K562 (cell line): ENCODE measurements around the gene RAB3GAP2. TPM values are rescaled to one million over a fixed set of nuclear protein-coding genes. Genes with fewer than 3 reads are reported as not detected.

Experiments
- ATAC-seq: fragments of 200-7000 bp; cut with Tn5 transposase; 3 replicates; pipeline ENCODE4 v1.9.1; 2020; ENCODE audit warnings: moderate library complexity
- BruUV-seq: library from RNA; stranded (reverse); fragments of 400-500 nt; replicated peaks from 2 replicates; lab custom pipeline; 2021; lab: Mats Ljungman, UMichigan
- CTCF ChIA-PET: fragments of 300-600 bp; formaldehyde crosslinking; extraction: SDS; loops from one replicate; lab custom pipeline; 2021; ENCODE audit warnings: low intra/inter-chr PET ratio; lab: Yijun Ruan, JAX
- POLR2A ChIA-PET: fragments of 300-600, 350-650 bp; sonication (Branson Sonifier 250); formaldehyde crosslinking; extraction: SDS; loops from one replicate; lab custom pipeline; 2021; ENCODE audit warnings: antibody characterized with exemption, inconsistent platforms; lab: Yijun Ruan, JAX
- DNase-seq, 4 experiments: peaks; one replicate each; pipeline versions ENCODE4 v3.0.0 to v3.0.0-alpha.2; 2011 to 2018; ENCODE audit warnings: low spot score in 3 of 4, mixed read lengths in 3 of 4; ENCODE audit errors: extremely low read depth in 1 of 4
- FAIRE-seq: peaks from 2 replicates; lab custom pipeline; 2011; peaks lifted over from hg19 to GRCh38; lab: Jason Lieb, UNC
- H2AFZ ChIP-seq: 2 replicates; pipeline ENCODE4 v1.6.0; 2011; ENCODE audit warnings: low read depth, low read length, control low read depth, inconsistent platforms
- H3K27ac ChIP-seq: fragments of 200-600 bp; 3 replicates; pipeline ENCODE4 v1.8.0; 2011; ENCODE audit warnings: low read depth, mild to moderate bottlenecking, control low read depth, inconsistent platforms, low read length, moderate library complexity, mixed read lengths; ENCODE audit errors: extremely low read depth
- H3K27me3 ChIP-seq, 2 experiments: fragments of 300-600 bp in 1 of 2; 2 replicates in 1 of 2; 3 replicates in 1 of 2; pipeline versions ENCODE4 v1.6.0 to v1.8.0; 2011; ENCODE audit warnings: inconsistent platforms in 2 of 2, low read length in 2 of 2, mild to moderate bottlenecking in 1 of 2, mixed read lengths in 1 of 2, moderate library complexity in 1 of 2; ENCODE audit not compliant: control insufficient read depth in 2 of 2, insufficient read depth in 2 of 2
- H3K36me3 ChIP-seq: fragments of 300-600 bp; 3 replicates; pipeline ENCODE4 v1.8.0; 2011; ENCODE audit warnings: mild to moderate bottlenecking, low read length, inconsistent platforms; ENCODE audit not compliant: control insufficient read depth, insufficient read depth
- H3K4me1 ChIP-seq, 2 experiments: fragments of 200-600 bp in 1 of 2; replicated peaks in 1 of 2; 2 replicates in 1 of 2; 3 replicates in 1 of 2; pipeline versions ENCODE4 v1.5.1 to v1.8.0; 2011; ENCODE audit warnings: inconsistent platforms in 2 of 2, low read length in 2 of 2, mild to moderate bottlenecking in 1 of 2, mixed read lengths in 1 of 2, moderate library complexity in 1 of 2; ENCODE audit not compliant: control insufficient read depth in 2 of 2, insufficient read depth in 2 of 2
- H3K4me2 ChIP-seq: 2 replicates; pipeline ENCODE4 v1.6.1; 2011; ENCODE audit warnings: low read length, control low read depth, inconsistent platforms, mixed read lengths; ENCODE audit not compliant: insufficient read depth
- H3K4me3 ChIP-seq: fragments of 200-600 bp; sonication (generic), shearing (Covaris generic); 2 replicates; pipeline ENCODE4 v1.5.1; 2016; ENCODE audit warnings: control low read depth, inconsistent platforms
- H3K79me2 ChIP-seq: fragments of 200-600 bp; 3 replicates; pipeline ENCODE4 v1.8.0; 2011; ENCODE audit warnings: low read length, inconsistent platforms; ENCODE audit not compliant: control insufficient read depth, insufficient read depth
- H3K9ac ChIP-seq, 2 experiments: 2 replicates each; pipeline versions ENCODE4 v1.6.0 to v1.6.1; 2011; ENCODE audit warnings: low read depth in 2 of 2, low read length in 2 of 2, control low read depth in 1 of 2, inconsistent platforms in 1 of 2, mild to moderate bottlenecking in 1 of 2, mixed read lengths in 1 of 2; ENCODE audit not compliant: insufficient read depth in 1 of 2
- H3K9me1 ChIP-seq: one replicate; pipeline ENCODE4 v1.6.0; 2011; ENCODE audit warnings: inconsistent platforms, mild to moderate bottlenecking, low read length, moderate library complexity; ENCODE audit not compliant: control insufficient read depth, insufficient read depth
- H3K9me3 ChIP-seq: replicated peaks from 2 replicates; pipeline ENCODE4 v1.5.1; 2011; ENCODE audit warnings: low read depth, low read length, inconsistent platforms; ENCODE audit not compliant: control insufficient read depth, insufficient read depth
- H4K20me1 ChIP-seq: replicated peaks from 2 replicates; pipeline ENCODE4 v1.6.1; 2011; ENCODE audit warnings: low read length, inconsistent platforms, mixed read lengths; ENCODE audit not compliant: control insufficient read depth, insufficient read depth
- BRCA1 ChIP-seq, 2 experiments: fragments of 450-650 bp in 1 of 2; sonication (generic) in 1 of 2; formaldehyde crosslinking in 1 of 2; IDR thresholded peaks; 2 replicates each; pipeline versions ENCODE4 v1.5.0 to v1.6.1; 2017 to 2020; ENCODE audit warnings: mild to moderate bottlenecking in 1 of 2, missing genetic modification reagents in 1 of 2
- CBFA2T3 ChIP-seq: fragments of 450-650 bp; IDR thresholded peaks from 2 replicates; pipeline ENCODE4 v1.6.1; 2017
- HDAC2 ChIP-seq: fragments of 450-650 bp; IDR thresholded peaks from 2 replicates; pipeline ENCODE4 v1.6.1; 2016; ENCODE audit warnings: mild to moderate bottlenecking
- HEY1 ChIP-seq: fragments of 250-450 bp; sonication (Bioruptor Pico); IDR thresholded peaks from 2 replicates; pipeline ENCODE4 v1.5.0; 2020; ENCODE audit warnings: mild to moderate bottlenecking, moderate library complexity, borderline replicate concordance
- HMGN3 ChIP-seq: IDR thresholded peaks from 2 replicates; pipeline ENCODE4 v1.6.1; 2011; ENCODE audit warnings: borderline replicate concordance, low read depth, mild to moderate bottlenecking, mixed read lengths, low read length; ENCODE audit not compliant: insufficient read length; ENCODE audit errors: extremely low read depth
- MYNN ChIP-seq, 2 experiments: sonication (generic); formaldehyde crosslinking in 1 of 2; IDR thresholded peaks; 2 replicates each; pipeline versions ENCODE4 v1.5.0 to v1.6.1; 2016 to 2020; ENCODE audit warnings: antibody characterized with exemption in 1 of 2, missing genetic modification reagents in 1 of 2
- NRF1 ChIP-seq, 2 experiments: fragments of 450-650 bp; IDR thresholded peaks in 1 of 2; conservative IDR thresholded peaks in 1 of 2; 2 replicates each; pipeline ENCODE4 v1.6.1; 2014; ENCODE audit warnings: mild to moderate bottlenecking in 2 of 2
- PHF20 ChIP-seq: fragments of 450-650 bp; IDR thresholded peaks from 2 replicates; pipeline ENCODE4 v1.6.1; 2018; ENCODE audit not compliant: partially characterized antibody
- TFAP4 ChIP-seq: sonication (generic); formaldehyde crosslinking; IDR thresholded peaks from 2 replicates; pipeline ENCODE4 v1.8.0; 2022; ENCODE audit warnings: missing genetic modification reagents, mild to moderate bottlenecking, moderate library complexity, borderline replicate concordance
- YY1 ChIP-seq, 3 experiments: IDR thresholded peaks; 2 replicates each; pipeline ENCODE4 v1.6.1; 2011; ENCODE audit warnings: low read length in 2 of 3, mild to moderate bottlenecking in 2 of 3, moderate library complexity in 2 of 3, borderline replicate concordance in 1 of 3, control low read depth in 1 of 3, low read depth in 1 of 3; ENCODE audit not compliant: insufficient read depth in 3 of 3, insufficient replicate concordance in 2 of 3, control insufficient read depth in 1 of 3, insufficient read length in 1 of 3; ENCODE audit errors: extremely low read depth in 1 of 3
- ZBTB1 ChIP-seq: sonication (generic); formaldehyde crosslinking; IDR thresholded peaks from 2 replicates; pipeline ENCODE4 v1.8.1; 2023; ENCODE audit warnings: missing genetic modification reagents, low read depth, mild to moderate bottlenecking, borderline replicate concordance
- ZNF280A ChIP-seq: fragments of 450-650 bp; IDR thresholded peaks from 2 replicates; pipeline ENCODE4 v1.6.1; 2018; ENCODE audit warnings: mild to moderate bottlenecking, low read depth; ENCODE audit not compliant: partially characterized antibody
- ZNF561 ChIP-seq: fragments of 450-650 bp; formaldehyde crosslinking; conservative IDR thresholded peaks from 2 replicates; pipeline ENCODE4 v1.4.0; 2020; ENCODE audit warnings: mild to moderate bottlenecking, moderate library complexity
- WGBS: fragments of 100-300 bp; shearing (Covaris generic); methylation state at CpG from one replicate; pipeline ENCODE4 v1.1.6; 2016; ENCODE audit warnings: low coverage, mixed read lengths; ENCODE audit not compliant: insufficient coverage; ENCODE audit errors: missing lambda C conversion rate; 5-methylcytosine and 5-hydroxymethylcytosine counted together
- in situ Hi-C: fragments of 300-500 bp; cut with MboI; formaldehyde crosslinking; loops from 4 replicates; pipeline ENCODE4 v1.15.0; 2018; ENCODE audit warnings: inconsistent platforms, mixed read lengths
- intact Hi-C: fragments of 100-400 bp; cut with micrococcal nuclease; formaldehyde crosslinking; loops from 2 replicates; pipeline ENCODE4 v1.14.2; 2022
- polyA plus RNA-seq, 8 experiments: library from polyadenylated mRNA; depleted of rRNA in 4 of 8; stranded (reverse) in 5 of 8; unstranded in 3 of 8; fragments of >200 nt; fragmentation: Nextera tagmentation in 2 of 8; fragmentation: Illumina TruSeq in 1 of 8; extraction: Ambion mirVana in 2 of 8; extraction: Trizol in 1 of 8; gene quantifications; 2 replicates each; pipeline versions ENCODE4 v1.2.1 to v1.2.3, GENCODE V29; 2011 to 2014; ENCODE audit warnings: inconsistent platforms in 1 of 8, missing spikeins in 1 of 8
- total RNA-seq, 7 experiments: library from RNA; depleted of rRNA in 6 of 7; stranded (reverse); fragments of >200 nt in 6 of 7; fragmentation: Illumina TruSeq in 2 of 7; extraction: Trizol in 2 of 7; gene quantifications; 2 replicates each; pipeline versions ENCODE4 v1.2.1 to v1.2.3, GENCODE V29; 2011 to 2021; ENCODE audit warnings: low replicate concordance in 1 of 7

Gene RAB3GAP2
- total and polyA plus RNA-seq, 9 of the 15 experiments (the other 6 are each of a cell fraction or from before 2014, with no cell fraction given), result 14.1 to 69.1 (median 32.2) TPM

- ChIA-PET POLR2A (interaction anchor here (0.7 to 1.0 kb wide), 2 partner anchors 11 to 19 kb away, joined by 3 to 4 read pairs; no protein-coding TSS in a partner anchor), CTCF (no interaction called here)
- Histone ChIP-seq H3K27me3 (no peaks in the 10 kb centered on the region), H3K36me3 (peaks cover 16% of the 10 kb centered on the region), H2AFZ (no peak overlapping the region), H3K9me3 (no peaks in the 10 kb centered on the region), H3K79me2 (peaks cover 25% of the 10 kb centered on the region), H4K20me1 (no peaks in the 10 kb centered on the region), H3K27ac (no peak overlapping the region), H3K9ac (no peak overlapping the region), H3K4me1 (no peaks in the 10 kb centered on the region), H3K4me2 (no peak overlapping the region), H3K9me1 (no peaks in the 10 kb centered on the region), H3K4me3 (no peak overlapping the region)
- ATAC-seq (no peak), FAIRE-seq (no peak), DNase-seq (no peak)
- TF ChIP-seq HEY1 (CRISPR knock-in tag) (no peak), HMGN3 (no peak), HDAC2 (no peak), CBFA2T3 (no peak), ZNF561 (CRISPR knock-in tag) (no peak), PHF20 (no peak), YY1 (IDR thresholded peaks at IDR 0.05; ENCODE audit: borderline replicate concordance in 1 of 3, control insufficient read depth in 1 of 3, extremely low read depth in 1 of 3, insufficient read depth in 3 of 3, insufficient read length in 1 of 3, insufficient replicate concordance in 2 of 3, low read depth in 1 of 3, low read length in 2 of 3) (no peak), NRF1 (conservative IDR thresholded peaks at IDR 0.05 in 1 of 2, IDR thresholded peaks at IDR 0.05 in 1 of 2) (no peak), ZNF280A (no peak), ZBTB1 (CRISPR knock-in tag) (no peak), TFAP4 (CRISPR knock-in tag) (no peak), MYNN (IDR thresholded peaks at IDR 0.05) (no peak), MYNN (CRISPR knock-in tag; IDR thresholded peaks at IDR 0.05) (no peak), BRCA1 (IDR thresholded peaks at IDR 0.05) (no peak), BRCA1 (CRISPR knock-in tag; IDR thresholded peaks at IDR 0.05) (no peak)
- BruUV-seq, result no TSS peak
- in situ Hi-C loops, result no loop called here
- WGBS, result 77% methylated on average over 1 of the region's 1 CpG
- intact Hi-C loops, result no loop called here
Measured at GRCh38 chr1:220235462-220235861, 36.8 kb downstream of the RAB3GAP2 start.
